ENCODE results near the gene PEX5.

PEX5 gene

GRCh38 chr12:7189398-7190267 lies at the start of gene PEX5:
TSS of gene PEX5 (plus strand) at chr12:7189686. CDS start at chr12:7190378, 692 bp downstream.
- Histone ChIP-seq H3K4me3 (ENCODE audit: low read length) (peak within 1 kb of the TSS; percentile 95), H3K36me3 (ENCODE audit: control insufficient read depth, insufficient read depth, low read length) (no peaks in the 10 kb centered on the region), H3K27ac (ENCODE audit: low read depth, low read length) (peak within 1 kb of the TSS; percentile 92), H3K27me3 (ENCODE audit: control insufficient read depth, insufficient read depth, low read length) (no peaks in the 10 kb centered on the region), H3K9ac (ENCODE audit: low read length) (peak within 1 kb of the TSS; percentile 79), H3K4me1 (ENCODE audit: control insufficient read depth, insufficient read depth, low read length) (peaks cover 7% of the 10 kb centered on the region)

GRCh38 chr12:7141351-7142005 lies 48.0 kb upstream of the PEX5 start:
- no peak overlapping the region for H3K27ac ChIP-seq (ENCODE audit: low read depth, low read length)
- no peaks in the 10 kb centered on the region for H3K4me1 ChIP-seq (ENCODE audit: control insufficient read depth, insufficient read depth, low read length)
- peaks cover 5% of the 10 kb centered on the region for H3K36me3 ChIP-seq (ENCODE audit: control insufficient read depth, insufficient read depth, low read length)
- no peak overlapping the region for H3K9ac ChIP-seq (ENCODE audit: low read length)
- no peak overlapping the region for H3K4me3 ChIP-seq (ENCODE audit: low read length)
- H3K27me3 ChIP-seq (ENCODE audit: control insufficient read depth, insufficient read depth, low read length): no peaks in the 10 kb centered on the region

- peaks cover 2% of the 10 kb centered on the region for H3K36me3 ChIP-seq (ENCODE audit: control insufficient read depth, insufficient read depth, low read length)
- H3K9ac ChIP-seq (ENCODE audit: low read length): no peak overlapping the region
- H3K27me3 ChIP-seq (ENCODE audit: control insufficient read depth, insufficient read depth, low read length): no peaks in the 10 kb centered on the region
- no peak overlapping the region for H3K4me3 ChIP-seq (ENCODE audit: low read length)
- H3K27ac ChIP-seq (ENCODE audit: low read depth, low read length): no peak overlapping the region
- H3K4me1 ChIP-seq (ENCODE audit: control insufficient read depth, insufficient read depth, low read length): no peaks in the 10 kb centered on the region
Observed at GRCh38 chr12:7142056-7142644, 47.3 kb upstream of the PEX5 start.

GRCh38 chr12:7142809-7143465 lies 46.5 kb upstream of the PEX5 start:
- Histone ChIP-seq H3K36me3 (ENCODE audit: control insufficient read depth, insufficient read depth, low read length) (peaks cover 2% of the 10 kb centered on the region), H3K4me3 (ENCODE audit: low read length) (no peak overlapping the region), H3K9ac (ENCODE audit: low read length) (no peak overlapping the region), H3K4me1 (ENCODE audit: control insufficient read depth, insufficient read depth, low read length) (no peaks in the 10 kb centered on the region), H3K27me3 (ENCODE audit: control insufficient read depth, insufficient read depth, low read length) (no peaks in the 10 kb centered on the region), H3K27ac (ENCODE audit: low read depth, low read length) (no peak overlapping the region)

- no peaks in the 10 kb centered on the region for H3K4me1 ChIP-seq (ENCODE audit: control insufficient read depth, insufficient read depth, low read length)
- no peak overlapping the region for H3K9ac ChIP-seq (ENCODE audit: low read length)
- H3K27me3 ChIP-seq (ENCODE audit: control insufficient read depth, insufficient read depth, low read length): no peaks in the 10 kb centered on the region
- peaks cover 2% of the 10 kb centered on the region for H3K36me3 ChIP-seq (ENCODE audit: control insufficient read depth, insufficient read depth, low read length)
- H3K27ac ChIP-seq (ENCODE audit: low read depth, low read length): no peak overlapping the region
- H3K4me3 ChIP-seq (ENCODE audit: low read length): no peak overlapping the region
Observed at GRCh38 chr12:7143564-7143963, 45.9 kb upstream of the PEX5 start.

- no peaks in the 10 kb centered on the region for H3K4me1 ChIP-seq (ENCODE audit: control insufficient read depth, insufficient read depth, low read length)
- no peak overlapping the region for H3K27ac ChIP-seq (ENCODE audit: low read depth, low read length)
- H3K9ac ChIP-seq (ENCODE audit: low read length): no peak overlapping the region
- H3K27me3 ChIP-seq (ENCODE audit: control insufficient read depth, insufficient read depth, low read length): no peaks in the 10 kb centered on the region
- peaks cover 10% of the 10 kb centered on the region for H3K36me3 ChIP-seq (ENCODE audit: control insufficient read depth, insufficient read depth, low read length)
- H3K4me3 ChIP-seq (ENCODE audit: low read length): no peak overlapping the region
Observed at GRCh38 chr12:7144414-7145120, 44.9 kb upstream of the PEX5 start.

- peaks cover 11% of the 10 kb centered on the region for H3K36me3 ChIP-seq (ENCODE audit: control insufficient read depth, insufficient read depth, low read length)
- no peak overlapping the region for H3K27ac ChIP-seq (ENCODE audit: low read depth, low read length)
- no peak overlapping the region for H3K4me3 ChIP-seq (ENCODE audit: low read length)
- no peak overlapping the region for H3K9ac ChIP-seq (ENCODE audit: low read length)
- no peaks in the 10 kb centered on the region for H3K27me3 ChIP-seq (ENCODE audit: control insufficient read depth, insufficient read depth, low read length)
- no peaks in the 10 kb centered on the region for H3K4me1 ChIP-seq (ENCODE audit: control insufficient read depth, insufficient read depth, low read length)
Observed at GRCh38 chr12:7145671-7146070, 43.8 kb upstream of the PEX5 start.

GRCh38 chr12:7146228-7146627 lies 43.3 kb upstream of the PEX5 start:
- Histone ChIP-seq H3K4me1 (ENCODE audit: control insufficient read depth, insufficient read depth, low read length) (no peaks in the 10 kb centered on the region), H3K4me3 (ENCODE audit: low read length) (no peak overlapping the region), H3K9ac (ENCODE audit: low read length) (no peak overlapping the region), H3K36me3 (ENCODE audit: control insufficient read depth, insufficient read depth, low read length) (peaks cover 12% of the 10 kb centered on the region), H3K27ac (ENCODE audit: low read depth, low read length) (no peak overlapping the region), H3K27me3 (ENCODE audit: control insufficient read depth, insufficient read depth, low read length) (no peaks in the 10 kb centered on the region)

- no peak overlapping the region for H3K27ac ChIP-seq (ENCODE audit: low read depth, low read length)
- H3K4me3 ChIP-seq (ENCODE audit: low read length): no peak overlapping the region
- H3K9ac ChIP-seq (ENCODE audit: low read length): no peak overlapping the region
- H3K36me3 ChIP-seq (ENCODE audit: control insufficient read depth, insufficient read depth, low read length): peaks cover 11% of the 10 kb centered on the region
- no peaks in the 10 kb centered on the region for H3K27me3 ChIP-seq (ENCODE audit: control insufficient read depth, insufficient read depth, low read length)
- H3K4me1 ChIP-seq (ENCODE audit: control insufficient read depth, insufficient read depth, low read length): no peaks in the 10 kb centered on the region
Observed at GRCh38 chr12:7146906-7147305, 42.6 kb upstream of the PEX5 start.

GRCh38 chr12:7150356-7150755 lies 39.1 kb upstream of the PEX5 start:
- Histone ChIP-seq H3K4me3 (ENCODE audit: low read length) (no peak overlapping the region), H3K9ac (ENCODE audit: low read length) (no peak overlapping the region), H3K27me3 (ENCODE audit: control insufficient read depth, insufficient read depth, low read length) (no peaks in the 10 kb centered on the region), H3K36me3 (ENCODE audit: control insufficient read depth, insufficient read depth, low read length) (peaks cover 11% of the 10 kb centered on the region), H3K27ac (ENCODE audit: low read depth, low read length) (no peak overlapping the region), H3K4me1 (ENCODE audit: control insufficient read depth, insufficient read depth, low read length) (no peaks in the 10 kb centered on the region)

- H3K36me3 ChIP-seq (ENCODE audit: control insufficient read depth, insufficient read depth, low read length): peaks cover 11% of the 10 kb centered on the region
- H3K4me1 ChIP-seq (ENCODE audit: control insufficient read depth, insufficient read depth, low read length): no peaks in the 10 kb centered on the region
- H3K27me3 ChIP-seq (ENCODE audit: control insufficient read depth, insufficient read depth, low read length): no peaks in the 10 kb centered on the region
- H3K4me3 ChIP-seq (ENCODE audit: low read length): no peak overlapping the region
- H3K27ac ChIP-seq (ENCODE audit: low read depth, low read length): no peak overlapping the region
- no peak overlapping the region for H3K9ac ChIP-seq (ENCODE audit: low read length)
Observed at GRCh38 chr12:7150841-7151240, 38.6 kb upstream of the PEX5 start.

GRCh38 chr12:7151532-7151931 lies 38.0 kb upstream of the PEX5 start:
- no peaks in the 10 kb centered on the region for H3K4me1 ChIP-seq (ENCODE audit: control insufficient read depth, insufficient read depth, low read length)
- peaks cover 11% of the 10 kb centered on the region for H3K36me3 ChIP-seq (ENCODE audit: control insufficient read depth, insufficient read depth, low read length)
- H3K9ac ChIP-seq (ENCODE audit: low read length): no peak overlapping the region
- no peak overlapping the region for H3K27ac ChIP-seq (ENCODE audit: low read depth, low read length)
- H3K27me3 ChIP-seq (ENCODE audit: control insufficient read depth, insufficient read depth, low read length): no peaks in the 10 kb centered on the region
- no peak overlapping the region for H3K4me3 ChIP-seq (ENCODE audit: low read length)
